Calu3 (cell line): ENCODE measurements around the gene MDM4. TPM values are rescaled to one million over a fixed set of nuclear protein-coding genes. Genes with fewer than 3 reads are reported as not detected.

ENCODE experiments used
- BruUV-seq: library from RNA; stranded (reverse); fragments of 400-500 nt; replicated peaks from 2 replicates; lab custom pipeline; 2021; lab: Mats Ljungman, UMichigan
- CTCF ChIA-PET: fragments of 300-600 bp; sonication (Branson Sonifier 250); formaldehyde crosslinking; loops from one replicate; lab custom pipeline; 2022; ENCODE audit warnings: antibody characterized with exemption; lab: Charles Lee
- DNase-seq: peaks from one replicate; pipeline ENCODE4 v3.0.0; 2022
- H3K27ac Mint-ChIP-seq: one replicate; pipeline ENCODE4 v1.8.0; 2022; ENCODE audit warnings: mixed read lengths; ENCODE audit not compliant: unreplicated experiment
- H3K27me3 Mint-ChIP-seq: one replicate; pipeline ENCODE4 v1.8.0; 2022; ENCODE audit warnings: mixed read lengths; ENCODE audit not compliant: unreplicated experiment
- H3K36me3 Mint-ChIP-seq: one replicate; pipeline ENCODE4 v1.8.0; 2022; ENCODE audit warnings: mild to moderate bottlenecking, moderate library complexity, mixed read lengths; ENCODE audit not compliant: insufficient read depth, unreplicated experiment
- H3K4me1 Mint-ChIP-seq: one replicate; pipeline ENCODE4 v1.8.0; 2022; ENCODE audit warnings: mild to moderate bottlenecking, low read depth, mixed read lengths; ENCODE audit not compliant: unreplicated experiment
- H3K4me3 Mint-ChIP-seq: one replicate; pipeline ENCODE4 v1.8.0; 2022; ENCODE audit warnings: mild to moderate bottlenecking, low read depth, moderate library complexity, mixed read lengths; ENCODE audit not compliant: unreplicated experiment
- H3K9me3 Mint-ChIP-seq: one replicate; pipeline ENCODE4 v1.8.0; 2022; ENCODE audit warnings: low read depth, mixed read lengths; ENCODE audit not compliant: unreplicated experiment
- CTCF ChIP-seq: fragments of 200-600 bp; IDR thresholded peaks from one replicate; pipeline ENCODE4 v1.8.0; 2022; ENCODE audit warnings: antibody characterized with exemption; ENCODE audit not compliant: unreplicated experiment
- intact Hi-C: fragments of 100-400 bp; cut with micrococcal nuclease; formaldehyde crosslinking; loops from one replicate; pipeline ENCODE4 v1.10.0; 2022; ENCODE audit not compliant: unreplicated experiment
- total RNA-seq: library from RNA; stranded (reverse); gene quantifications from 2 replicates; pipeline ENCODE4 v1.2.3, GENCODE V29; 2022

Gene MDM4
- total RNA-seq, 1 experiment from 2014 or later: 106 TPM

- H3K36me3 Mint-ChIP-seq: peaks cover 40% of the 10 kb centered on the region
Measured at GRCh38 chr1:204506201-204506968, 9.8 kb upstream of the MDM4 start.

GRCh38 chr1:204506969-204507316 lies 9.3 kb upstream of the MDM4 start:
- no TSS peak for BruUV-seq
- Mint-ChIP-seq H3K9me3 (peaks cover 2% of the 10 kb centered on the region), H3K27ac (peak overlapping the region; percentile 100), H3K4me3 (peak overlapping the region; percentile 71), H3K36me3 (peaks cover 40% of the 10 kb centered on the region), H3K27me3 (peaks cover 14% of the 10 kb centered on the region), H3K4me1 (peaks cover 45% of the 10 kb centered on the region)
- no peak for TF ChIP-seq CTCF
- DNase-seq: peak; percentile 92
- intact Hi-C loops: no loop called here
- CTCF ChIA-PET: interaction anchor here (0.7 to 4.3 kb wide), 18 partner anchors 9 to 534 kb away, joined by 3 to 23 read pairs (median 4); partner anchors contain the start of genes MDM4 and PIK3C2B

More at GRCh38 chr1:204506201-204506968, 9.8 kb upstream of the MDM4 start:
- peak; percentile 83 for DNase-seq
- H3K27ac Mint-ChIP-seq: peak overlapping the region; percentile 100
- intact Hi-C loops: no loop called here
- TF ChIP-seq CTCF: no peak
- H3K4me3 Mint-ChIP-seq: peak overlapping the region; percentile 71
- CTCF ChIA-PET: interaction anchor here (0.6 to 4.3 kb wide), 22 partner anchors 9 to 534 kb away, joined by 3 to 23 read pairs (median 4); partner anchors contain the start of genes MDM4 and PIK3C2B
- peaks cover 45% of the 10 kb centered on the region for H3K4me1 Mint-ChIP-seq
- H3K9me3 Mint-ChIP-seq: peaks cover 2% of the 10 kb centered on the region
- TSS peak; percentile 95 for BruUV-seq
- peaks cover 14% of the 10 kb centered on the region for H3K27me3 Mint-ChIP-seq

GRCh38 chr1:204507317-204508105 lies 8.7 kb upstream of the MDM4 start:
- intact Hi-C loops: no loop called here
- H3K9me3 Mint-ChIP-seq: peaks cover 2% of the 10 kb centered on the region
- TSS peak; percentile 72 for BruUV-seq
- H3K4me3 Mint-ChIP-seq: peak overlapping the region; percentile 71
- H3K27ac Mint-ChIP-seq: peak overlapping the region; percentile 100
- CTCF ChIA-PET: interaction anchor here (1.0 to 4.3 kb wide), 13 partner anchors 9 to 304 kb away, joined by 3 to 23 read pairs (median 4); partner anchors contain the start of genes MDM4 and PIK3C2B
- peaks cover 45% of the 10 kb centered on the region for H3K4me1 Mint-ChIP-seq
- no peak for TF ChIP-seq CTCF
- H3K27me3 Mint-ChIP-seq: peaks cover 14% of the 10 kb centered on the region
- peaks cover 40% of the 10 kb centered on the region for H3K36me3 Mint-ChIP-seq
- DNase-seq: peak; percentile 58

- Mint-ChIP-seq H3K9me3 (peaks cover 2% of the 10 kb centered on the region), H3K27ac (no peak overlapping the region), H3K27me3 (peaks cover 14% of the 10 kb centered on the region), H3K36me3 (peaks cover 40% of the 10 kb centered on the region), H3K4me1 (peaks cover 34% of the 10 kb centered on the region), H3K4me3 (peak overlapping the region; percentile 28)
- intact Hi-C loops: no loop called here
- no TSS peak for BruUV-seq
- TF ChIP-seq CTCF: no peak
- CTCF ChIA-PET: interaction anchor here (1.5 kb wide), 1 partner anchor 78 kb away, joined by 3 read pairs; no protein-coding TSS in a partner anchor
- peak; percentile 64 for DNase-seq
Measured at GRCh38 chr1:204509186-204509635, 7.0 kb upstream of the MDM4 start.
